AG10803 (cell line): Measurements from ENCODE around the gene NSMCE1.

Experiments used
- DNase-seq: peaks from one replicate; pipeline ENCODE4 v3.0.0; 2010; ENCODE audit warnings: low read depth
- H3K4me3 ChIP-seq: 2 replicates; pipeline ENCODE4 v1.5.1; 2011; ENCODE audit warnings: mild to moderate bottlenecking, low read length, control low read depth
- TF ChIP-seq, protein P1 (sequence below): conservative IDR thresholded peaks from 2 replicates; pipeline ENCODE4 v1.5.1; 2011; ENCODE audit warnings: mild to moderate bottlenecking, low read length, control low read depth, inconsistent platforms

NSMCE1 gene

DNA sequence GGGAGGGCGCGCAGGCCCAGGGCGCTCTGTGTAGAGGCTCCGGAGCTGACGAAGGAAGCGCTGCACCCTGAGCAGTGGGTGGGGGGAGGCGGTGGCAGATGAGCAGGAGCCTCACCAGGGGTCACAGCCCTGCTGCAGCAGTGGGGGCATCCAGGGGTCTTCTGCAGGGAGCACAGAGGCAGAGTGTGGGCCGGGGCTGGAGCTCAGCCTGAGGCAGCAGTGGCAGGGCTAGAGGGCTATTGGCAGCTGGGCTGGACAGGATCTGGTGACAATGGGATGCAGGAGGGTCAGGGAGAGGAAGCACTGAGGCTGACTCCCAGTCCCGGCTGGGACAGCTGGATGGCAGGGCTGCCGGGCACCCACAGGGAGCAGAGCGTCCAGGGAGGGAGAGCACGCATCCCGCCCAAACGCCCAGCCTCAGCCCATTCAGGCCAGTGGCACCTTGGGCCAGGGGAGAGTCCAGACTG lies 44.3 kb downstream of the NSMCE1 start:
- H3K4me3 ChIP-seq = no peak overlapping the region
- DNase-seq = no peak
- TF ChIP-seq, protein P1, sequence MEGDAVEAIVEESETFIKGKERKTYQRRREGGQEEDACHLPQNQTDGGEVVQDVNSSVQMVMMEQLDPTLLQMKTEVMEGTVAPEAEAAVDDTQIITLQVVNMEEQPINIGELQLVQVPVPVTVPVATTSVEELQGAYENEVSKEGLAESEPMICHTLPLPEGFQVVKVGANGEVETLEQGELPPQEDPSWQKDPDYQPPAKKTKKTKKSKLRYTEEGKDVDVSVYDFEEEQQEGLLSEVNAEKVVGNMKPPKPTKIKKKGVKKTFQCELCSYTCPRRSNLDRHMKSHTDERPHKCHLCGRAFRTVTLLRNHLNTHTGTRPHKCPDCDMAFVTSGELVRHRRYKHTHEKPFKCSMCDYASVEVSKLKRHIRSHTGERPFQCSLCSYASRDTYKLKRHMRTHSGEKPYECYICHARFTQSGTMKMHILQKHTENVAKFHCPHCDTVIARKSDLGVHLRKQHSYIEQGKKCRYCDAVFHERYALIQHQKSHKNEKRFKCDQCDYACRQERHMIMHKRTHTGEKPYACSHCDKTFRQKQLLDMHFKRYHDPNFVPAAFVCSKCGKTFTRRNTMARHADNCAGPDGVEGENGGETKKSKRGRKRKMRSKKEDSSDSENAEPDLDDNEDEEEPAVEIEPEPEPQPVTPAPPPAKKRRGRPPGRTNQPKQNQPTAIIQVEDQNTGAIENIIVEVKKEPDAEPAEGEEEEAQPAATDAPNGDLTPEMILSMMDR = no peak

DNA sequence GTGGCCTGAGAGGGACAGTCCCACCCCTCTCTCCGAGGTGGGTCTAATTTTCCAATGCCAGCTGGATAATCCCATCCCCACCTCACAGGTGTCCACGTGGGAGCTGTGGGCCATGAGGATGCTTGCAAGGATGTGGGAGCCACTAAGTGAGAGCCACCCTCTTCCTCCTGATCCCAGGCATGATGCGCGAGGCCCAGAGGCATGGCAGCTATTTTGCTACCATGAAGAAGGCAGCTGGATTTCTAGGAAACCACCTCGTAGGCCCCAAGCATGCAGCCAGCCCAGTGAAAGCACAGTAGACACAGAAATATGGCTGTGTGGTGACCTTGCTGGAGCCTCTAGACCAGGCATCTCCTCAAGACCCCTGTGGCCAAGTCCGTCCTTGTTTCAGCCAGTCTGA lies 44.9 kb downstream of the NSMCE1 start:
- TF ChIP-seq, protein P1 = no peak
- no peak for DNase-seq

DNA sequence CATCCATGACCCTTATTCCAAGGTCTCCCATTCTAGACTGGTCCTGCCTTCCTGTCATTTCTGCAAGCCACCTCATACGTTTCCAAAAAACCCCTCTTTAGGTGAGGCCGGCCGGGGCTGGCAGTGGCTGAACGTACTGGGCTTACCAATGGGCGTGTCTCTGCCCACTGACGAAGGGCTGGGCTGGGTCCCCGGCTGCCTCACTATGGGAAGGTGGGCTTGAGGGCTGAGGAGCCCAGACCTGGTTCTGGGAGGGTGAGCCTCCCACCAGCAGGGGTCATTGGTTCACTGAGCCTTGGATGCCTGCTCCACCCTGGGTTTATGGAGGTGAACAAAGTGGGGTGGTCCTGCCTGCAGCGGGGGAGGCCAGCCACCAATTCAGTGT lies 45.4 kb downstream of the NSMCE1 start:
- no peak for DNase-seq
- TF ChIP-seq, protein P1 = no peak; the same call in 1 of the 2 replicates
- no peak overlapping the region for H3K4me3 ChIP-seq

More for the DNA sequence above, 44.9 kb downstream of the NSMCE1 start:
- no peak overlapping the region for H3K4me3 ChIP-seq

DNA sequence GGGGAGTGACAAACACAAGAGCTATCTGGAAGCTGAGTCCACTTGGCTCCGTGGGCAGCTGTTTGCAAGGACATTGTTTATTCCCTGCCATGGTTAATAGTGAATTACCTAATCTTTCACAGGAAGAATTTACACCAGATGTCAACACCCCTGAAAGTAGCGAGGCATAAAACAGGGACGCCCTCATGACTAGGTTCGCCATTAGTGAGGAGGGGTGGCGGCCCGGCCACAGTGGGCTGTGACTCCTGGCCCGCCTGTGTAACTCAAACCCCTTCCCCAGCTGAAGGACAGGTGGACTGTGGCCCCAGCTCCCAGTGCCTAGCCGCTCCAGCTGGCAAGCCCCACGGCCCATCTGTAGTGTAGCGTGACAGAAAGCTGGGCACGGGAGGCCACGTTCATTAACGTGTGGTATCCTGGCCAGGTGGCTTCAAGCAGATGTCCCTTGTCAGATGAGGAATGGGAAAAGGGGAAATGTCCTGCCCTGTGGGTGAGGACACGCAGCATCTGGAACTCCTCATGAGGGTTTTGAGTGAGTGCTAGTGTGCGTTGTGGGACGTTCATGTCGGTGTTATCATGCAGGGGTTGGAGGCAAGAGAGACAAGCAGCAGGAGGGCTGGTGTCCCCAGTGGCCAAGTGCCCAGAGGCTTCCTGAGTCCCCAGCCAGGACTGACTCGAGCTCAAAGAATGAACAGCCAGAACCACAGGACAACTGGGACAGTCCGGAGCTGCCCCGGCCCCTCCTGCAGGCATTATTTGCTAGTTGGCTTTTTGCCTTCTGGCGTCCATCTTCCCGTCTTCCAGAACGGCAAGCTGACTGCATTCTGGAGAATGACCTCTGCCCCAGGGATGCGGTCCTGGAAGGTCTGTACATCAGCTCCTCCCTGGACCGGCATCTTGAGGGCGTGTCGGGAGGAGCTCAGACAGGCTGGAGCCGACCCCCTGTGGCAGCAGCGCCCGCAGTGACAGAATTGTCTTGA lies 46.0 kb downstream of the NSMCE1 start:
- TF ChIP-seq, protein P1 = peak; percentile 13; the same call in 1 of the 2 replicates
- peak; percentile 92 for DNase-seq
- H3K4me3 ChIP-seq = peak overlapping the region; percentile 42

DNA sequence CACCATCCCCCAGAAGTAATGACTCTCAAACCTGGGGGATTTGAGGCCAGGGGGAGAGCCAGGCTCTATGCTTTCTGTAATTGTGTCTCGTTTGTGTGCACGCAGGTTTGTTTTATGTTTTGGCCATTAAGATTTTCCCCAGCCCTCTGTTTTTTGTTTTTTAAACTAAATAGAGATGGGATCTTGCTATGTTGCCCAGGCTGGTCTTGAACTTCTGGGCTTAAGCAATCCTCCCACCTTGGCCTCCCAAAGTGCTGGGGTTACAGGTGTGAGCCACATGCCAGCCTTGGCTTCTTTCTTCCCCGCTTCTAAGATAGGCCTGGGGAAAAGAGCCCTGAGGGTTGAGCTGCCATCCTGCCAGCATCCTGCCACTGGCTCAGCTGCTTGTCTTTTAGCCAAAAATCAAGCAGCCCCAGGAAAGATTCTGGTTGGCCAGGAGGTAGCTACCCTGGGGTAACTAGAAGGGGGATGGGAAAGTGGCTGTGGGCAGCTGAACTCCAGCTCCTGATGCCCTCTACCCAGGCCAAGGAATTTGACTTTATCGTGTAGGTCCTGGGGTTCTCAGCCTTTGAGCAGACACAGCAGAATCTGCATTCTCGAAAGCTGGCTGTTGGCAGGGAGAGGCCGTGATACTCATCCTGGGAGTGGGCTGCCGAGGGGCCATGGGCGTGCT lies 46.9 kb downstream of the NSMCE1 start:
- H3K4me3 ChIP-seq = no peak overlapping the region
- DNase-seq = peak; percentile 48
- TF ChIP-seq, protein P1 = no peak

DNA sequence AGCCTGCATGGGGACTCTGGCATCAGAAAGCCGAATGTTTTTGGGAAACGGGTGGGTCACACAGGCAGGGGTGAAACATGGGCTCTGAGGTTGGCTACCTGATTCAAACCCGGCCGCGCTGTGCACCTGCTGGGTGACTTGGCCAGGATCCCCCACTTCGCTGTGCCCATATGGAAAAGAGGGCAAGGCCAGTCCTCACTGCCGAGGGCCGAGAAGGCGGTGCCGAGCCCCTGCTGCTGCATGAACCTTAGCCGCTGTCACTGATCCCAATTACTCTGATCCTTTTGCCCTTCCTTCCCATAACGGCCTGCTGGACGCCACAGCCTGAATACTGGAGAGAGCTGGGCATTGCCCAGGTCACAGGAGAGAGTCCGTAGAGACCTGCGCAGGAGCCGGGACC lies 47.6 kb downstream of the NSMCE1 start:
- H3K4me3 ChIP-seq = no peak overlapping the region
- TF ChIP-seq, protein P1 = no peak
- DNase-seq = no peak
